WTC11 (cell line): ENCODE data around the gene NSF.
"Not testable (repeated sequence)": the region's sequence is repeated elsewhere in the genome, so short reads cannot be mapped to it uniquely, and the experiment has no call there.

Experiments
- CTCF ChIP-seq: fragments of 200-600 bp; IDR thresholded peaks from 2 replicates; pipeline ENCODE4 v1.8.0; 2022; ENCODE audit warnings: antibody characterized with exemption
- MAX ChIP-seq: sonication (generic); formaldehyde crosslinking; IDR thresholded peaks from 2 replicates; pipeline ENCODE4 v1.8.0; 2022; ENCODE audit warnings: mild to moderate bottlenecking, missing genetic modification reagents
- ZNF416 ChIP-seq: fragments of 250-450 bp; sonication (Bioruptor Pico); IDR thresholded peaks from 2 replicates; pipeline ENCODE4 v1.9.0; 2021; ENCODE audit warnings: mild to moderate bottlenecking, inconsistent platforms

GRCh38 chr17:46685284-46685683, 94.8 kb downstream of the NSF start:
- TF ChIP-seq MAX (CRISPR knock-in tag); CTCF; ZNF416 (CRISPR knock-in tag): not testable (repeated sequence)
